Measurements from ENCODE around the gene HPS1.

Gene HPS1

DNA sequence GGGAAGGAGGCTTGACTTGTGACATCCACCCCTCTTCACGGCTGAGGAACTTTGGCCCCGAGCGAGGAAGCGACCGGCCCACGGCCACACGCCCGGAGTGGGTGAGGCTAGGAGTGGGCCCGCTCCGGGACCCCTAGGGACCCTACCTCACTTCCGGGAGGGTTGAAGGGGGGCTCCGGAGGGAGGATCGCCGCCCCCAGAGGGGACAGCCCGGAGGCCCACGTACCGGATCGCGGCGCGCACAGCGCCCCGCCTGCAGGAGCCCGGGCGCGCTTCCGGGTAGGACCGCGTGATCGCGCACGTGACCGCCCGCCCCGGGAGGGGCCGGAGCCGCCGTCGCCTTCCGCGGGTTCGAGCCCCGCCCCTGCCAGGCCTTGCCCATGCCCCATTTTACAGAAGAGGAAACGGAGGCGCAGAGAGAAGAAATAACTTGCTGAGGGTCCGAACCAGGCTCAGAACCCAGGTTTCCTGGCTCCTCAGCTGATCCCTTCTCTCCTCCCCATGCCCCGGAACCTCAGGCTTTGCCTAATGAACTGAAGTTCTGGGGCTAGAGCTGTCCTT, at the start of gene HPS1:
HPS1 (minus strand) TSS at position 275 of the 561 bp plus-strand sequence. CDS start 3,695 bp downstream, outside the sequence.
- peak; percentile 81 for DNase-seq

- no peak for DNase-seq
Observed at GRCh38 chr10:98492763-98493162, 46.0 kb upstream of the HPS1 start.

DNA sequence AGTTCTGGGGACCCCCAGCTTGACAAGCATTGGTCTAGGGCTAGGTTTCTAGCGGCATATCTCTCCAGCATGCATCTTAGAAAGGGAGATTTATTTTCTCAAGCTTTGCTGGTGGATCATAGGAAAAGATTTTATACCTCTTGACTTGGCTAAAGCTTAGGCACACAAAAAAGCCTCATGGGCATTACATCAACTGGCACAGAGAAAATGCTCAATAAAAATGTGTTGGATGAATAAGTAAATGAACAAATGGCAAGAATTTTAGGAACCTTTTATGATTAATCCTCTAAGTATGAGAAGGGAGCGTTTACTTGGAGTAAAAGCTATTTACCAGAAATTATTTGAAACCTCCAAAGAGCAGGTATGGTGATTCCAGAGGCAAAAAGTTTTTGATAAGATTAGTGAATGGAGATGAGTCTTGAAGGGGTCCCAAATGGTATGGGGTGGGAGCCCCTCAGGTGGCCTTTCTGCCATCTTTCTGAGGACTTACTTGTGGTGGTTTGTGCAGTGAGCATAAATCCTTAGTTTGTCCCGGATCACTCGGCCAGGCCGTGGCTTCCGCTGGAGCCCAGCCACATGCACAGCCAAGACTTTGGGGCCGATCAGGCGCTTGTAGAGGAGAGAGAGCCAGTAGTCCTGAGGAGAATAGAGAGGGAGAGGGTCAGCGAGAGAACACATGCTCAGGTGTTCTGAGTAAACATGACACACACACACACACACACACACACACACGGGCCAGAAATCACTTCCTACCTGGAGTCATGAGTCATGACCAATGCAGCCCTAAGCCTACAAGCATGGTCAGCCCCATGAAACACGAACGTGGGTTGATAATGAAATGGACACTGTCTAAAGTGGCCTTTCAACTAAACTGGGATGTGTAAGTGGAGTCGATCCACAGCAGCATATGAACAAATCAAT, 43.1 kb upstream of the HPS1 start:
- DNase-seq: no peak

GRCh38 chr10:98488669-98489430, 42.1 kb upstream of the HPS1 start:
- DNase-seq: no peak

GRCh38 chr10:98487649-98488048, 40.9 kb upstream of the HPS1 start:
- DNase-seq: no peak

DNA sequence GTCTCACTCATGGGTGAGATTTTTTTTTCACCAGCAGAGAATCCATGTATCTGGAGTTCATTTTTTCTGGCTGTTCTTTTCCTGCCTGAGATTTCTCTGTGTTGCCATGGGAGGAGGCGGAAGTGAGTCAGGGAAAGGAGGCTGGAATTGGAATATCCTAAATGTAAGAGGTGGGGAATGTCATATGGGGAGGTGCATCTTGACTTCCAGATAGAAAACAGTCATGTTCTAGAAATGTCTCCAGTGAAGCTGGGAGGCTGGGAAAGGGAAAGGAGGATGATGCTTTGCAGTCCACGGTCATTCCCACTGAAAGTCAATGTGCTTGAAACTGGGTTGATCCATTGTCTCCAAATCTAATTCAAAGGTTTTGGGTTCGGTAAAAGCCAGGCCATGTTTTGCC, 39.7 kb upstream of the HPS1 start:
- DNase-seq: no peak

GRCh38 chr10:98485959-98486358, 39.2 kb upstream of the HPS1 start:
- no peak for DNase-seq

DNA sequence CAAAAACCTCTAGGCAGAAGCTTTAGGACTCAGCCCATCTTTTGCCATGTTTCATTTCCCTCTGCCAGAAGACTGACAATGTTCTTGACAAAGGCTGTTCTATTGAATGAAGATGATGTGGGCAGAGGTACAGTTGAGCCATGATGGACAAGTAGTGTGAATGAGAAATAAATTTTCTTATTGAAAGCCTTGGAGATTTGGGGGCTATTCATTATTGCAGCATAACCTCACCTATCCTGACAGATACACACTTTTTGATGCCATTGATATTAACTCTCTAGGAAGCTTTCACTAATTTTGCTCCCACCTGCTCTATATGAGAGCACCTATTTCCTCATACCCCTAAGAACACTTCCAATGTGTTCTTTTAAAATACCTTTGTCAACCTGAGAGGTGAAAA, 36.9 kb upstream of the HPS1 start:
- no peak for DNase-seq

DNA sequence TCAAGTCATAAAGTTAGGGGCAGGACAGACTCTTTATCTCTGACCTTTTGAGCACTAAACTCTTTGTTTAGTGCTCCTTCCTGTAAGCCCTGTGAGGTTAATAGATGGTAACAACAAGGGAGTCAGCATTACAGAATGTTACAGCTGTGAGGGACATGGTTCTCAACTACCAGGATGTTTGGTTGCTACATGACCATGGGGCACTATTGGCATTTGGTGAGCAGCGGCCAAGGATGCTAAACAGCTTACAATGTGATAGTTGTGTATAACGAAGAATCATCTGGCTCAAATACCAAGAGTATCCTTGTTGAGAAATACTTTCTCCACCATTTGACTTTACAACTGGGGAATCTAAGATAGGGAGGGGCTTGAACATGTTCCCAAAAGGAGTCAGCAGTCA, 35.4 kb upstream of the HPS1 start:
- no peak for DNase-seq

DNA sequence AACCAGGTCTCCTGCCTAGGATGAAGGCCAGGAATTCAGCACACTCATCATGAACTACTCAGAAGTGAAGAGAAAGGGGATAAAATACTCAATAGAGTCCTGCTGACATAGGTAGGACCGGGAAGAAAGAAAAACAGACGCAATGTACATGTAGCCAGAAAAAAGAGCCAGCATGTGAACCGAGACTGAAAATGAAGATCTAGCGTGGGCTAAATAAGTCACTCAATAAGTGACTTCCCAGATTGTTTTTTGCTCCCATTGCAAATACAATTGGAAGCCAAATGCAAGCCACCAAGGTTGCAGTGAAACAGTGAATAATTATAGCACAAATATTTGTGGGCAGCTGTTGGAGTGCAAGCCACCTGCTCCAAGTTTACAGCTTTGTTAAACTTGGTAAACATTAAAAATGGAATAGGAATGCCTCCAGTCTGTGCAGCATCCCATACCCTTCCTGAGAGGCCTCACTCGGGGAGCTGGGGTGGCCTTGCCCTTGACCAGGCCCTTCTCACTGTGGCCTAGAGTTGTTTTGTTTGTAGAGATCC, 34.7 kb upstream of the HPS1 start:
- DNase-seq: no peak

DNA sequence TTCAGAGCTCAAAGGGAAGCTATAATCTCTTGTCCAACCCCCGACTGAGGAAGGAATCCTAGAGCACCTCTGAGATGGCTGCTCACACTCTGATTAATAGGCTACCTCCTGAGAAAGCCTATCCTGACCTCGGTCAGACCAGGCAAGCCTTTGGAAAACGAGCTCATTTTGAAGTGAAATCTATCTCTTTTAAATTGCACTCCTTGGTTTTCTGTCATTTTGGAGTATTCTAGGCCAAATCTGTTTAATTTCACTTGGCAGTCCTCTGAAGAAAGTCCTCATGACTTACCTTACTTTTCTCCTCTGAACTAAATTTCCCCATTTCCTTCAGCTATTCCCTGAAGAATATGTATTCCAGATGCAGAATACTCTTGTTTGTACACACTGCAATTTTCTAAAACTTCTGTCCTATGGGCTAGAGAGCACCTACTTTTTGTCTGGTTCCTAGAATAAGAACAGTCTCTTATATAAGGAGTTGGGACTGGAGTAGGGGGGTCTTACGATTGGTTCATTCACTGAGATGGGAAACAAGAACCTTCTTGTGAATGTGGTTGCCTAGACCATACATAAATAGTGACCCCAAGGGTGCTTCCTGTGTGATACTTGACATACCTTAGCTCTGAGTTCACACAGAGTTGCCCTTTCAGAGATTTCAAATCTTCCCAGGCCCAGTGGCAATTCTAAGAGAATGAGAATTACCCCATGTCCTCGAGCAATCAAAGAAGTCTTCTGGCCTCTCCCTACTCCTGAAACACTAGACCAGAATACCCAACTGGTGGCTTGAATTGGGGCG, 31.9 kb upstream of the HPS1 start:
- DNase-seq: no peak

GRCh38 chr10:98477861-98478260, 31.1 kb upstream of the HPS1 start:
- no peak for DNase-seq

DNA sequence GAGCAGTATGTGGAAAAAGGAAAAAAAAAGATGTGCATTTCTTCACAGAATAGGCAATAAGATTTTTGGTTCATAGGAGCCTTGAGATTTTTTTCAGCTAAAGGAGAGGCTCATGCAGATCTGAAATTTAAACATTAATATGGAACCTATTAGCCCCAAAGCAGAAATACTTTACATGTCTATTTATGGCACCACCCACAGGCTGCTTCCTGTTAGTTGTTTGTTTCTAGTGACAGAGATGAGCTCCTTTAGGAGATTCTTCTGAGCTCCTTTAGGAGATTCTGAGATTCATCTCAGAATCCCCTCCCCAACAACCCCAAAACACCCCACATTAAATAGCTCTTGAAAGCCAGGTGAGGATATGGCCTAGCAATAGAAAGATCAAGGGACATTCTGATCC, 27.9 kb upstream of the HPS1 start:
- DNase-seq: no peak

- DNase-seq: no peak
Observed at GRCh38 chr10:98472196-98472595, 25.5 kb upstream of the HPS1 start.

GRCh38 chr10:98470850-98471249, 24.1 kb upstream of the HPS1 start:
- DNase-seq: no peak

DNA sequence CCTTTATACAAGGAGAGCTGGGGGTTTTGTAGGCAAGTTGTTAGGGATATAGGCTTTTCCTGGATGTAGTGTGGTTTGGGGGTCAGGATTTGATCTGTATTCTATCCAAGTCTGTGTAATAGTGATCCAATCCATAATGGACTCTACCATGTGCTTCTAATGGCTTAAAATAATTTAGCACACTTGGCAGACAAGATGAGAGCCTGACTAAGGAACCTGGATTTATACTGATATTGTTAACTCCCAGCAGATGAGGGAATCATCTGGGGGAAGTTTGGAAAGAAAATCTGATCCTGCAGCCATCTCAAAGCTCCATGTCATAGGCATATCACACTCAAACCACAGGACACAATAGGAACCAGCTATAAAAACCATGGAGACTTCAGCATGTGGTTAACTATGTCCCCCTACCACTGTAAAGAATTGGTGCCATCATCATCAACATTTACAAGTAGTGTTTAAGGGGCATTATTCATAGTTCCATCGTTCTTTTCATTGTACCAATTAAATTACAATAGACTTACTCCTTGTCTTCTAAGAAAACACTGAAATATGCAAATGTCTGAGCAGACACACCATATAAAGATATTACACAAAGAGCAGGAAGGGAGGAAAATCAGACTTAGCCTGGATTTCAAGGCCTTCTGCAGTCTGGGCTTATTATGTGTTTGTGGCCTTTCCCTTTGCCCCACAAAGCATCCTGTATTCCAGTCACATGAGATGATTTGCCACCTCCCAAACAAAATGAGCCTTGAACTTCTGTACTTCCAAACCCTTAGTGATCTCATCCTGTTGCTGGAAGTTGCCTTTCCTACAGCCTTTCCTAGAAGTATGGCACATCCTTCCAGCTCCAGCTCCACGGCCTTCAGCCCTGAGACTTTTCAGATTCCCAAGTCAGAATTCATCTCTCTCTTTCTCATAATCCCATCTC, 22.5 kb upstream of the HPS1 start:
- DNase-seq: no peak

DNA sequence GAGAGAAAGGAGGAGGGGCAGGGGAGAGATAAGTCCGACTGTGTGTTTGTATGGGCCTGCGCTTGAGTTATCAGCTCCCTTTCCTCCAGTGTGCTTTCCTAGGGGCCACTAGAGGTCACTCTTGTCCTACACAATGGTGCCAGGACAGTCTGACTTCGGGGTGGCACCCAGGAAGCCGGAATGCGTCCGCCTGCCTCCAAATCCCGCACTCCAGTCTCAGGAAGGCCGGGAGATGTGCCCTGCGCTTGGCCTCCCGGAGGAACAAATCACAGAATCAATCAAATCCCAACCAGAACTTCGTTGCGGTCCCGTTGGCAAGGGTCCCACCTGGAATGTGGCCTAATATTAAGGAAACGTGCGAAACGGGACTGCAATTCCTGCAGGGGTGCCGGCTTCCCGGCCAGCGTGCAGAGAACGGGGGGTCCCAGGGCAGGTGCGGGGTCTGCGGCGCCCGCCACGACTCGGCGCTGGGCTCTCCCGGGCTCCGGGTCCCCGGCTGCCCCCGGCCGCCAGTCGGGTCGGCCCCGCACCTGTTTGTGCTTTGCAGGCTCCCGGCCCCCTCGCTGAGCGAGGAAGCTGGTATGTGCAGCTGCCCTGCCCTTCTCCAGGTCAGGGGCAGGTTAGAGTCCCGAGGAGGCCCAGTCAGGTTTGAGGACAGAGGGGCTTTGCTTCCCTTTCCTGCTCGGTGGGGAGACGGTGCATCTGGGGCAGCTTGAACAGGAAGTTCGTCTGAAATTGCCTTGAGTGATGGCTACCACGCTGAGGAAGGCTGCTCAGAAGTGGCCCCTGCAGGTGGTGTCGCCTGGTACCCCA, 21.0 kb upstream of the HPS1 start:
- DNase-seq: peak; percentile 77 to 82

- no peak for DNase-seq
Observed at GRCh38 chr10:98466861-98467505, 20.2 kb upstream of the HPS1 start.

- no peak for DNase-seq
Observed at GRCh38 chr10:98465866-98466265, 19.1 kb upstream of the HPS1 start.
